GM12874 (cell line): ENCODE data around the gene CDKAL1.

Experiments
- TF ChIP-seq, protein P1 (sequence below): IDR thresholded peaks from 2 replicates; pipeline ENCODE4 v1.5.1; 2011; ENCODE audit warnings: low read depth, mild to moderate bottlenecking, control low read depth, low read length, moderate library complexity; ENCODE audit not compliant: insufficient read depth

CDKAL1 gene

GRCh38 chr6:21265034-21265729 lies 730.9 kb downstream of the CDKAL1 start:
- TF ChIP-seq, protein P1, sequence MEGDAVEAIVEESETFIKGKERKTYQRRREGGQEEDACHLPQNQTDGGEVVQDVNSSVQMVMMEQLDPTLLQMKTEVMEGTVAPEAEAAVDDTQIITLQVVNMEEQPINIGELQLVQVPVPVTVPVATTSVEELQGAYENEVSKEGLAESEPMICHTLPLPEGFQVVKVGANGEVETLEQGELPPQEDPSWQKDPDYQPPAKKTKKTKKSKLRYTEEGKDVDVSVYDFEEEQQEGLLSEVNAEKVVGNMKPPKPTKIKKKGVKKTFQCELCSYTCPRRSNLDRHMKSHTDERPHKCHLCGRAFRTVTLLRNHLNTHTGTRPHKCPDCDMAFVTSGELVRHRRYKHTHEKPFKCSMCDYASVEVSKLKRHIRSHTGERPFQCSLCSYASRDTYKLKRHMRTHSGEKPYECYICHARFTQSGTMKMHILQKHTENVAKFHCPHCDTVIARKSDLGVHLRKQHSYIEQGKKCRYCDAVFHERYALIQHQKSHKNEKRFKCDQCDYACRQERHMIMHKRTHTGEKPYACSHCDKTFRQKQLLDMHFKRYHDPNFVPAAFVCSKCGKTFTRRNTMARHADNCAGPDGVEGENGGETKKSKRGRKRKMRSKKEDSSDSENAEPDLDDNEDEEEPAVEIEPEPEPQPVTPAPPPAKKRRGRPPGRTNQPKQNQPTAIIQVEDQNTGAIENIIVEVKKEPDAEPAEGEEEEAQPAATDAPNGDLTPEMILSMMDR, result no peak

- TF ChIP-seq, protein P1, result no peak
These were observed 731.4 kb downstream of the CDKAL1 start for GRCh38 chr6:21265730-21266044.

DNA sequence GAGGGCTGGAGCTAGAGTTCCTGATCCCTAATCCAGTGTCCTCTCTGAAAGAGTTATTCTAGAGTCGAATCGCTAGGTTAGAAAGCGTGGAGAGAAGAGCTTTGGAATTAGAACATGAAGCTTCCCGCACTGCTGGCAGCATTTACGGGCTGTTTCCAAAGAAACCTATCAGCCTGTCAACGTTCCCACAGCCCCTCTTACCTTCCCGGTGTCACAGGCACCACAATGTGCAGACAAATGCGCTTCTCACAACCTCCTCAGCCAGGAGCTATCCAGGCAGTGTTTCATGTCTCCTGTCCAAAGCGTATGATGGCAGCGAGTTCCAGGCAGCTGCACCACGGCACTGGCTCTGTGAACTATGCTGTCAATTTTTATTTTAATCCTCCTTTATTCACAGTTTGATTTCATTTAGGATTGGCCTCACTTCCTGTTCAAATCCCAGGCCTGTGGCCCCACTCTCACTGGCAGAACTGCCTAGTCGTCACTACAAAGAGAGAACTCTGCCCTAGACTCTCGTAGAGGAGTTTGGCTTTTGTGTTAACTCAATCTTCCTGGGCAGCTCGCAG lies 736.5 kb downstream of the CDKAL1 start:
- TF ChIP-seq, protein P1, result no peak

DNA sequence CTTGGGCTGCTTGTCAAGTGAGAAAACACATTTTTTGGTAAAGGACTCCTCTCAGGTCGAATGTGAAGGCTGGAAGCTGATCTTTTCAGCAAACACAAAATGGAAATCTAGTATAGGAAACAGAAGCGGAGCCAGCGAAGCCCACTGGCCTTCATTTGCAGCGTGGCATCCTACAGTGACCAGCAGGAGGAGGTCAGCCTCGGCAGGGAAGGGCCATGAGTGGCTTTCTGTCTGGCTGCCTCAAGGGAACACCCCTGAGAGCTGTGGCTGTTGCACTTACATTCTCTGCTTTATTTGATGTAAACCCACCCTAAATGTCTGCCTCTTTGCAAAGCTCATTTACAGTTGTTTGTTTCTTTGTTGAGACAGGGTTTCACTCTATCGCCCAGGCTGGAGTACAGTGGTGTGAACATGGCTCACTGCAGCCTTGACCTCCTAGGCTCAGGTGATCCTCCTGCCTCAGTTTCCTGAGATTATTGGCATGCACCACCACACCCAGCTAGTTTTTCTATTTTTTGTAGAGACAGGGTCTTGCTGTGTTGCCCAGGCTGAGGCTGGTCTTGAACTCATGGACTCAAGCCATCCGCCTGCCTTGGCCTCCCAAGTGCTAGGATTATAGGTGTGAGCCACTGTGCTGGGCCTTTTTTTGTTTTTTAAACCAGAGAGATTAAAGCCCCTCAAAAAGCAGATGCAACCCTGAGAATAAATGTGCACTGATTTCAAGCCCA lies 737.3 kb downstream of the CDKAL1 start:
- TF ChIP-seq, protein P1, result no peak

GRCh38 chr6:21273451-21273850 lies 739.2 kb downstream of the CDKAL1 start:
- TF ChIP-seq, protein P1, result no peak

- TF ChIP-seq, protein P1, result no peak
These were observed 740.6 kb downstream of the CDKAL1 start for GRCh38 chr6:21274851-21275250.

DNA sequence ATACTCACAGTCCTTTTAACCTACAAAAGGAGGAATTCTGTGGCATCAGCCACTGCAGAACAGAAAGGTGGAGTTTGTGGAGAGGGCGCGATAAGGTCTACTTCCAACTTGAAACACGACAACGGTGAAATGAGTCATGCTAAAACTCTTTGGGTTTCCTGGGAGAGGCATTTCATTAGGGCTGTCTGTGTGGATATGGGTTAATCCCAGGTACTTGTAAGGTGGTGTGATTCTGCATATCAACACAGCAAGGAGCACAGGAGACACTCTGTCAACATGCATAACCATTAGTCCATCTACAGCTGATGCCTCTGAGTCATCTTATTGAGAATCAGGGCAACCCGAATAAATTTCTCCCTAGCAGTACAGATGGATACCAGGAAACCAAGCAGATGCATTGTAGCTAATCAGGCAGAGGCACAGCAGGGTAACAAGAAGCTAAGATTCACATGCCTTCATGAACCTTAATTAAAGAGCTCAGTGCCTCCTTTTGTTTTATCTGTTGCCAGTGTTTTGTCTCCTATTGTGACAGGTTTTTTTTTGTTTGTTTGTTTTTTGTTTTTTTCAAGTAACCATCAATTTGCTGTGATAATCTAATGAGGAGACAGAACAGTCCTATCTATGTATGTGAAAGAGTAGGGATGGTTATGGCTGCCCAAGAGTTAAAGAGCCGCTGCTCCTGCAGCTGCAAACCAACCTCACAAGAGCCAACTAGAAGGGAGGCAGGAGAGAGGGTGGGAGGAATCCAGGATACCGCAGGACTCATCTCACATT lies 743.5 kb downstream of the CDKAL1 start:
- TF ChIP-seq, protein P1, result no peak
